GM18907 (cell line): ENCODE results near the gene VTN.
A peak's percentile ranks its signal among the peaks of the same experiment; 100 is the strongest.

ENCODE experiments used
- ATAC-seq: cut with Tn5 transposase; IDR thresholded peaks from one replicate; pipeline ENCODE4 v1.9.1; 2021; ENCODE audit warnings: mild to moderate bottlenecking, moderate library complexity; ENCODE audit not compliant: unreplicated experiment

The VTN gene

GRCh38 chr17:28395968-28396367 lies 25.9 kb upstream of the VTN start:
- ATAC-seq, result no peak

GRCh38 chr17:28395426-28395825 lies 25.3 kb upstream of the VTN start:
- no peak for ATAC-seq

GRCh38 chr17:28394337-28395116 lies 24.4 kb upstream of the VTN start:
- ATAC-seq, result no peak

DNA sequence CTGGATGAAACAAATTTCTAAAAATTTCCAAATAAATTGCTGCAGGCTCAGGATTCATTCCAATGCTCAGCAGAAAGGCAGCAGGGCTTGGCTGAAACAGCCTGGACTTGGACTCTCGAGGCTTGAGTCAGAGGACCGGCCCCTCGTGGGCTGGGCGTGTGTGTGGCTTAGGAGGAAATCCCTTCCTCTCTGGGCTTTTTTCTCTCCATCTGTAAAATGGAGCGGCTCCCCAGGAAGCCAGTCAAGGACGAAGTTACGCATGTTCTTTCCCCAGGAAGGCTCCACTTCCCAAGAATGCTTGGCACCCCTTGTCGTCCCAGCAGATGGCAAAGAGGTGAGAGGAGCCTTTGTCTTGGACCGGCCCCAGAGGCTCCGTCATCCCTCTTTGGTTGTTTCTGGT lies 22.4 kb upstream of the VTN start:
- no peak for ATAC-seq

DNA sequence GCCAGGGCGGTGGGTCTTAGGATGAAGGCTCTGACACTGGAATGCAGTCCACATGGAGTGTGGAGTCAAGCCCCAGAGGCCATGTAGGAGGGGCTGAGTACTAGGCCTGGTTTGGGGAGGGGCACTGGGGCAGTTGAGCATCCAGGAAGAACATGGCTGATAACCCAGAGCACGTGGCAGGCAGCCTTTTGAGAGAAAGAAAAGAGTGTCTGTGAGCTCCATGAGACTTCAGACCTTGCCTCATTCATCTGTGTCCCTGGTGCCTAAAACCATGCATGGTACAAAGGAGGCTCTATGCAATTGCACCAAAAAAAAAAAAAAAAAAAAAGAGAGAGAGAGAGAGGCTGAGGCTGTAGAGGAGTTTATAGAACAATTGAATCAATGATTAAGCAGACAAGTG lies 21.3 kb upstream of the VTN start:
- ATAC-seq, result no peak

GRCh38 chr17:28390984-28391383 lies 20.9 kb upstream of the VTN start:
- ATAC-seq, result no peak

GRCh38 chr17:28390563-28390962 lies 20.5 kb upstream of the VTN start:
- ATAC-seq, result no peak

- ATAC-seq, result no peak
Measured at GRCh38 chr17:28390141-28390540, 20.0 kb upstream of the VTN start.

DNA sequence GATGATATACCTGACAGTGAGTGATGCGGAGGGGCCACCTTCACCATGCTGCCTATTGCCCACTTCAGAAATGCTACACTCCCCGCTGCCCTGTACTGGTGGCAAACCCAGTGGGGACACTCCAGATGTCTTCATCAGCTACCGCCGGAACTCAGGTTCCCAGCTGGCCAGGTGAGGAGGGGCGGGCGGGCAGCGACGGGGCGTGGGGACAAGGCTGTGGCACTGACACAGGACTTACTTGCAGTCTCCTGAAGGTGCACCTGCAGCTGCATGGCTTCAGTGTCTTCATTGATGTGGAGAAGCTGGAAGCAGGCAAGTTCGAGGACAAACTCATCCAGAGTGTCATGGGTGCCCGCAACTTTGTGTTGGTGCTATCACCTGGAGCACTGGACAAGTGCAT lies 18.0 kb upstream of the VTN start:
- no peak for ATAC-seq

GRCh38 chr17:28386391-28386790 lies 16.3 kb upstream of the VTN start:
- no peak for ATAC-seq

DNA sequence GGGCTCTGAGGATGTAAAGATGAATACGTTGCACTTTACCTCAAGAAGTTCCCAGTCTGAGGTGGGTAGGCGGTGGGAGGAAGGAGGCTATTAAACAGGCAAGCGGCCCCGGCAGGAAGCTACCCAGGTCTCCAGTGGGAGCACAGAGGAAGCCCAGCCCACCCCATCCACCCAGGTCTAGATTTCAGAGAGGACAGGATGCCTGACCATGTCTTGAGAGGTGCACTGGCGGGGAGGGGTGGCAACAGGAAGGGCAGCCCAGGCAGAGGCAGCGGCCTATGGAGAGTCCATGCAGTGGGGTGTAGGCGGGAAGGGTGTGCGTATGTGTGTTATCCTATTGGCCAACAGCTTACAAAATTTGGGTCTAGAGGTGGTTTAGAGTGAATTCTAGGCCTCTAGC lies 15.3 kb upstream of the VTN start:
- no peak for ATAC-seq

- peak; percentile 27 for ATAC-seq
Measured at GRCh38 chr17:28385037-28385400, 14.9 kb upstream of the VTN start.

DNA sequence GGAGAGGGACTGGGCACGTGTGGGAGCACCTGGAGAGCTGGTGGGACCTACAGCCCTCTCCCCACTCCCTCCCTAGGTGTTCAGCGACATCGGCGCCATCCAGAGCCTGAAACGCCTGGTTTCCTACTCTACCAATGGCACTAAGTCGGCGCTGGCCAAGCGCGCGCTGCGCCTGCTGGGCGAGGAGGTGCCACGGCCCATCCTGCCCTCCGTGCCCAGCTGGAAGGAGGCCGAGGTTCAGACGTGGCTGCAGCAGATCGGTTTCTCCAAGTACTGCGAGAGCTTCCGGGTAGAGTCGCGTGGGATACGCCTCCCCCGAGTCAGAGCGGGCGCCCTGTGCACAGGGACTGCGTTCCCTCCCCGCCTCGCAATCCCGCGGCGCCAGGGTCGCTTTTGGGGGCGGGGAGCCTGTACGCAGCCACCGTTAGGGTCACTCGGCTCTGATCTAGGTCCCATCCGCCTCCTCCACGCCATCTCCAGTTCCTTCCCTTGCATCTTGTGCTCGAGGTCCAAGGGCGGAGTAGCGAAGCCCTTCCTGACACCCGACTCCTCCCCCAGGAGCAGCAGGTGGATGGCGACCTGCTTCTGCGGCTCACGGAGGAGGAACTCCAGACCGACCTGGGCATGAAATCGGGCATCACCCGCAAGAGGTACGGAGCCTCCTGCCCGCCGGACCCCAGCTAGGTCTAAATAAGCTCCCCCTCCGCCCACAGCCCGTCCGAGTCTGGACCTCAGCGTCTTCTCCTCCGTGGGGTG lies 14.4 kb upstream of the VTN start:
- ATAC-seq, result peak; percentile 71

GRCh38 chr17:28381141-28381825 lies 11.2 kb upstream of the VTN start:
- no peak for ATAC-seq

DNA sequence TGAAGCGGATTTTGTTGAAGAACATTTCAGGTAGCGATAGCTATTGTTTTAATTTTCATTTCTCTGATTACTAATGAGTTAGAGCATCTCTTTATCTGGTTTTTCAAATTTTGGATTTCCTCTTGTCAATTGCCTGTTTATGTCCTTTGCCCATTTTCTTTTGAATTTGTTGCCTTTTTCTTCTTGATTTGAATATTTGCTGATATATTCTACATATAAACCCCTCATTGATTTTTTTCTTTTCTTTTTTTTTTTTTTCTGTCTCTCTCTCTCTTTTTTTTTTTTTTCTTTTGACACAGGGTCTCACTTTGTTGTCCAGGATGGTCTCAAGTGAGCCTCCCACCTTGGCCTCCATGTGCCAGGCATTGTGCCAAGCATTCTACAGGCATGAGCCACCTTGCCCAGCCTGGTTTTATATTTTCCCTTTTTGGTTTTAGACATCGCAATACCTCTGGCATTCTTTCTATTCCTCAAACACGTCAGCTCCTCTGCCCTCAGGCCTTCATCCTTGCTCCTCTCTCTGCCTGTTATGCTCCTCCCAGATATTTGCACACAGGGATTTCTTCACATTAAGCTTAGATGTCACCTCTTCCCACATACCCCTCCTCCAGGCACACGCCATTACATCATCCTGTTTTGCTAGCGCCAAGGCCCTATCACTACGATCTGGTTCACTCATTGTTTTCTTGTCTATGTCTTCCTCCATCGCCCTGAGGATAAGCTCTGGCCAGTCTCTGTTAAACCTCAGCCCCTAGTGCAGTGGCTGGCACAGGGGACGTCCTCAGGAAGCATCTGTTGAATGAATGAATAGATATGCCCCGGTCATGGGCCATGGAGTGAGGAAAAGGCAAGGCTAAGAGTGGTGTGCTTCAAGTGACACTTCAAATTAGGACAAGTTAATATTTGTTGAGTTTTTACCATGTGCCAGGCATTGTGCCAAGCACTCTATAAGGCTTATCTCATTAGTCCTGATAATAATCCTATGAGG lies 10.0 kb upstream of the VTN start:
- ATAC-seq, result no peak

GRCh38 chr17:28372945-28373274 lies 2.8 kb upstream of the VTN start:
- no peak for ATAC-seq

DNA sequence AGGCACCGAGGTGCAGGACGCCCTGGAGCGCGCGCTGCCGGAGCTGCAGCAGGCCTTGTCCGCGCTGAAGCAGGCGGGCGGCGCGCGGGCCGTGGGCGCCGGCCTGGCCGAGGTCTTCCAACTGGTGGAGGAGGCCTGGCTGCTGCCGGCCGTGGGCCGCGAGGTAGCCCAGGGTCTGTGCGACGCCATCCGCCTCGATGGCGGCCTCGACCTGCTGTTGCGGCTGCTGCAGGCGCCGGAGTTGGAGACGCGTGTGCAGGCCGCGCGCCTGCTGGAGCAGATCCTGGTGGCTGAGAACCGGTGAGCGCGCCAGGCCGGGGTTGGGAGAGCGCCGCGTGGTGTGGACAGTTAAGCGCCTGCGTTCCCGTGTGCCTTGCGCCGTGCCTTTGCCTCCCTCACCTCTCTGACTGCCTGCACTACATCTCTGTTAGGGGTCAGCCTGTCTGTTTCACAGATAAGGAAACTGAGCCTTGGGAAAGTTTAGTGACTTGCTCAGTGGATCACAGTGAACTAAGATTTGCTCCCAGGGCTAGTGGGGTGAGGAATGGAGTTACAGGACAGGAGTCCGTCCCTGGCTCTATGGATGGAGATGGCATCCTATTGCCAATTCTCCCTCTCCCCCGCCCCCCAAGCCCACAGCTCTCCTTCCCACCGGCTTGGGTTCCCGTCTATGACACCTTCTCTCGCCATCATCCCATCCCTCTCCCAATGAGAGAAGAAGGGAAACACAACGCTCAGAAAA lies 2.3 kb upstream of the VTN start:
- peak; percentile 12 for ATAC-seq

DNA sequence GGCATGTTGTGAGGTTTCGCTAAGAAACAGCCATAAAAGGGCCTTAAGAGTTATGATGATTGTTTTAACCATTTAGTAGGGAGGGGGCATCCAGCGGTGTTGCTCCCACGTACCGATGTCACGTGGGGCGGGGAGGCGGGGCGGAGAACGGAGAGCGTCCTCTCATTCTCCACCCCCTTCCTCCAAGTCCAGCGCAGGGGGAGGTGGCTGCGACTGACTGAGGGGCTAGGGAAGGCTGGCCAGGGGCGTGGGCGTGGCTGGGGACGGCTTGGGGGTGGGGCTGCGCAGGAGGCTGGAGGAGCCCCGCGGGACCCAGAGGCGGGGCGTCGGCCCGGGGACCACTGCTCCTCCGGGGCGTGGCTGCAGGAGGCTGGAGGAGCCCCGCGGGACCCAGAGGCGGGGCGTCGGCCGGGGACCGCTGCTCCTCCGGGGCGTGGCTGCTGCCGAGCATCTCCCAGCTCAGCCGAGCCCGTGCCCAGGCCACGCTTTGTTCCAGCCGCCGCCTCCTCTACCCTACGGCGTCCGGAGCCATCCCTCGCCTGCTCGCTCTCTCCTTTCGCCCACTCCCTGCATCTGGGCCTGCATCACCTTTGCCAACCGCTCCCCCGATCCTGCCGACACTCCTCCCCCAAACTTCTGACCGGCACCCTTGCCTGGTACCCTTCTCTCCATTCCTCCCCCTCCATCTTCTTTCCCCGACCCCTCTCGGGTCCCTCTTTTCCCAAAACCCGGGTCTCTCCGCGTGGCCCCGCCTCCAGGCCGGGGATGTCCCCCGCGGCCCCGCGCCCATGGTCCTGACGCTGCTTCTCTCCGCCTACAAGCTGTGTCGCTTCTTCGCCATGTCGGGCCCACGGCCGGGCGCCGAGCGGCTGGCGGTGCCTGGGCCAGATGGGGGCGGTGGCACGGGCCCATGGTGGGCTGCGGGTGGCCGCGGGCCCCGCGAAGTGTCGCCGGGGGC lies 1.4 kb upstream of the VTN start, which contains the start of gene SARM1:
Gene SARM1 (plus strand): TSS at position 450 of the 958 bp plus-strand sequence. CDS start 339 bp downstream, at position 789.
- peak; percentile 85 for ATAC-seq

DNA sequence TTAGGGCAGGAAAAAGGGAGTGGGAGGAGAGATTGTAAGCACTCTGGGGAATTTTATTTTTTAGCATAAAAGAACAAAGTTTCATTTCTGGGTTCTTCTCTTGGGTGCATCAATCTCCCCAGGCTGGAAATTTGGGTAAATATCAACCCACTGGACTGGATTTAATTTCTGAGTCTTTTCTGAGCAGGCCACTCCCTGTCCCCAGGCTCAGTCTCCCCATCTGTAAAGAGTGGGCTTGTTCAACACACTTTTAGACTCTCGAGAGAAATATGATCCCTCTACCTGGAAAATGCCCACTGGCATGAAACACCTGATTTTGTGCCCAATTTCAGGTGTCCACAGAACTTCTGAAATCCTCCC lies 617 bp upstream of the VTN start:
- ATAC-seq, result no peak
